ENCODE data around the gene CWC25.
"Not testable (repeated sequence)": the region's sequence is repeated elsewhere in the genome, so short reads cannot be mapped to it uniquely, and the experiment has no call there.

CWC25 gene

DNA sequence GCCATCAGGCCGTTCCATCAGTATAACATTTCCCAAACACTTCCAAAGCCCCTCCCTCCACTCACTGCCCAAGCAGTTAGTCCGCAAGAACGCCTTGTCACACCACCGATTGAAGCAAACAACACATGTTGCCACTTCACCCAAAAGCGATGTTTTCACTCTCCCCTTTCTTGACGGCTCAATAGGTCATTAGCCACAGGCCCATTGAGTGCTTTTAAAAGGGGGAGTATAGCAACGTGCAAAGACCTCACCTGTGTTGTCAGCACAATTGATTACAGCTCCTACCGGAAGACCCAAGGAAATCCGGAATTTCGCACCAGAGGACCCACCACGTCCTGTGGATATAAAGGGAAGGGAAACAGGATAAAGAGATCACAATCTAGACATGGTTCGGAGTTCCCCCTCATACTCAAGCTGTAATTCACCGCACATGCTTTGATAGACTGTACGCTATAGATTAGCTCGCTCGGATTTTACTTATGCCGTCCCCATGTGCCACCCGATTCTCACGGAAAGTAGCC is 27.7 kb upstream of the CWC25 start:
- DNase-seq = no peak

DNA sequence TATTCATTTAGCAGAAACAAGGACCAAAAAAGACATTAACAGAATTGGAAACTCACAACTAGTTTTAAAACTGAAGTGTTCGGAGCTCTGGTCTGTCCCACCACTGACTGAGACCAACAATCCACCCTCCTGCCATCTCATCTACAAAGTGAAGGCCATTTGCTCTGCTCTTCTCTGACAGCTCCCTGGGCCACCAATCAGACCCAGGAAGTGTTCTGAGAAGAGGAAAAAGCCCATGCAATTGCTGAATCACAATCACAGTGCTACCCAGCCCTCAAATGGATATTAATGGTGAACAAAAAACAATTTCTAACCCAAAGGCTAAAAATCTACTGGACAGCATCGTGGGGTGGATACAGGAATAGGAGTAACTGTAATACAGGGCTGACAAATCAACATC is 26.3 kb upstream of the CWC25 start:
- DNase-seq = no peak

DNA sequence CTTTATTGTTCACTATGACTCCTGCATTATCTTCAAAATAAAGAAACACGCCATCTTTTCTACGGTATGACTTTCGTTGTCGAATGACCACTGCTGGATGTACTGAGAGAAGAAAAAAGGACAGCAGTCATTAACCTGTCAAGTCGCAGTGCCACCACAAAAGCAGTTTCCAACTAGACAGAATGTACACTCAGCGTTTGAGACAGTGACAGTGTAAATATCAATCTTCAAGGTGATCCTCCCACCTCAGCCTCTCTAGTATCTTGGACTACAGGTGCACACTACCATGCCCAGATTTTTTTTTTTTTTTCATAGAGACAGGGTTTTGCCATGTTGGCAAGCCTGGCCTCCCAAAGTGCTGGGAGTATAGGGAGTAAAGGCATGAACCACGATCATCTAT is 25.3 kb upstream of the CWC25 start:
- DNase-seq = no peak

DNA sequence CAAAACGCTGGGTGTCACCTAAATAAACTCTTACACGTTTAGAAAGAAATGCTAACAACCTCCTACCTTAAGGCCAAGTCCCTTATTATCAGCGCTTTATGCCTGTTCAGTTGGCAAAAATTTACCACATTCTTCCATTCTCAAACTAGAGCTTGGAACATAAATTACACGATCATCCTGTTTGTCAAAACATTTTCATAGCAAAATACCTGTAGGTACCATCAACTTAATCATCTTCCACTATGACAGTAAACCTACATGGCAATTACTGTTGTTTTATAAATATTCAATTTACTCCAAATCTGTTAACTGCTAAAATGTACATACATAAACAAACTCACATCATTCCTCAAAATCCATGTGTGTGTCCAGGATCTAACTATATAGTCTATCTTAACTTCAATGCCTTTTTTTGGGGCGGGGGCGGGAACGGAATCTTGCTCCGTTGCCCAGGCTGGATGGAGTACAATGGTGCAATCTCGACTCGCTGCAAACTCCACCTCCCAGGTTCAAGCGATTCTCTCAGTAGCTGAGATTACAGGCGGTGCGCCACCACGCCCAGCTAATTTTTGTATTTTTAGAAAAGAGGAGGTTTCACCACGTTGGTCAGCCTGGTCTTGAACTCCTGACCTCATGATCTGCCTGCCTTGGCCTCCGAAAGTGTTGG is 24.0 kb upstream of the CWC25 start:
- no peak for DNase-seq

DNA sequence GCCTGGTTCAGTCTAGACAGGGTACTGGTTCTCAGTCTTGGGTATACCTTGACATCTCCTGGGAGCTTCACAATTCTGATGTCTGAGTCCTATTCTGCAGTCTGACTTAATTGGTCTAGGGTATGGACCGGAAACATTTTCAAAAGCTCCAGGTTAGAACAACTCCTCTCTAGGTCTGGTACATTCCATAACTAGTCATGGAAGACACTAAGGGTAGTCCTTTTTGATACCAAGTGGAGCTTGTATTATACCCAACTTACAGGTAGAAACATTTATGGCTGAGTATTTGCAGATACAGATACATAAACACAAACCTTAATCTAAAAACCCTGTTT is 23.4 kb upstream of the CWC25 start:
- DNase-seq = no peak

DNA sequence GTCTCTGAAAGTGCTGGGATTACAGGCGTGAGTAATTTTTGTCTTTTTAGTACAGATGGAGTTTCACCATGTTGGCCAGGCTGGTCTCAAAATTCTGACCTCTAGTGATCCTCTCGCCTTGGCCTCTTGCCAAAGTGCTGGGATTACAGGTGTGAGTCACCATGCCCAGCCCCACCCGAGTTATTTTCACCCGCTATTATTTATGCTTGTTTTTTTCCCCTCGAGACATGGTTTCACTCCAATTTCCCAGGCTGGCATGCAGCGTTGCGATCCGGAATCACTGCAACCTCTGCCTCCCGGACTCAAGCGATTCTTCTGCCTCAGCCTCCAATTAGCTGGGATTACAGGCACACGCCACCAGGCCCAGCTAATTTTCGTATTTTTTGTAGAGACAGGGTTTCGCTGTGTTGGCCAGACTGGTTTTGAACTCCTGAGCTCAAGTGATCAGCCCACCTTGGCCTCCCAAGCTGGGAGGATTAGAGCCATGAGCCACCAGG is 19.2 kb upstream of the CWC25 start:
- DNase-seq = peak in 1 of 2 experiments; percentile 25

DNA sequence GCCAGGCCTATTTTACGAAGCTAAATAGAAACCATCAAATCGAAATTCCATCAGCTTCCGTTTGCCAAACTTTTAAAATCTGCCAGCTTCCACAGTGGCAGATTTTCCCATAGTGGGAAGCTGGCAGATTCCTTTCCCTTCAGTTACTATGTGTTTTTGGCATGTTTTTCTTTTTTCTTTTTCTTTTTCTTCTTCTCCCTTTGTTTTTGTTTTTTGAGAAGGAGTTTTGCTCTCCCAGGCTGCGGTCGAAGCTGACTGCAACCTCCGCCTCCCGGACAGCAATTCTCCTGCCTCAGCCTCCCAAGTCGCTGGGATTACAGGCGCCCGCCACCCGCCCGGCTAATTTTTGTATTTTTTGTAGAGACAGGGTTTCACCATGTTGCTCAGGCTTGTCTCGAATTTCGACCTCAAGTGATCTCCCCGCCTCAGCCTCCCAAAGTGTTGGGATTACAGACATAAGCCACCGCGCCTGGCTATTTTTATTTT is 684 bp upstream of the CWC25 start:
- no peak for DNase-seq

DNA sequence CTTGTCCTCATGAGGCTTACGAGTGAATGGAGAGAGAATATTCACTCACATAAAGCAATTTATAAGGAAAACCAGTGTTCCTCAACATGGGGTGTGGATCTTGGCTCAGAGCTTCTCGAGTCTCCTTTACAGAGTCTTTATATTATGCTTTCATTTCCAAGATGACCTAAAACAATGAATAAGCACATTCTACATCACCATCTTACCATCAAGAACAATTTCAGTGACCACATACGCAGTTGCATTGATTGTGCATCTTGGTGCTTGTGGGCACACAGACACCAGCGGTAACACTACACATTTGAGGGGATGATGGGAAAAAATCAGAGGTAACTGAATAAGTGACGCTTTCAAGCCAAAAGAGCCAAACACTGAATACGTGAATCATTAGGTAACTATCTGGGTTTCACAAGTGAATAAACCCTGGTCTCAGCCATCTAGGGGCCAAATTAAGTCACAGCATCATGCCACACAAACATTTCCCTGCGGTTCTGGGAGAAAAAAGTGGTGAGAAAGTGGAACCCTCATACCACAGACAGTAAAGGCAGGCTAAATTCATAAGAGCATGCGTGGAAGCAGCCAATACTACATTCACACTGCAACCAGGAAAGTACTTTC is 9.4 kb downstream of the CWC25 start:
- no peak for DNase-seq

DNA sequence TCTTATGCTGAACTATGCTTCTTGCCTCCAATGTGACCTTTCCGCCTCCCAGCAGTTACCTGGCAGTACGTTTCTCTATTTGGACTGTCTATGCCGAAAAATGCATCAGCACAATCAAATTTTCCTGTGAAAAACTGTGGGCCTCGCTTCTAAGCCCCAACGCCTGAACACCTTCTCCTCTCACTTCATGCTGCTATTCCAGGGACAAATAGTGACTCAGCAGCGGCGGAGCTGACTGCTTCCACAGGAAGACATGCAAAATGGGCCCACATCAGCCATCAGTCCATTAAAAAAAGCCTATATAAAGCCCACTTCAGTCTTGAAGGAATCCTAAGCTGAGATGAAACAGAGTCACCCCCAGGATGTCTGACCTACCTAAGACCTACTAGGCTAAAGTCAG is 15.3 kb downstream of the CWC25 start:
- DNase-seq = no peak

DNA sequence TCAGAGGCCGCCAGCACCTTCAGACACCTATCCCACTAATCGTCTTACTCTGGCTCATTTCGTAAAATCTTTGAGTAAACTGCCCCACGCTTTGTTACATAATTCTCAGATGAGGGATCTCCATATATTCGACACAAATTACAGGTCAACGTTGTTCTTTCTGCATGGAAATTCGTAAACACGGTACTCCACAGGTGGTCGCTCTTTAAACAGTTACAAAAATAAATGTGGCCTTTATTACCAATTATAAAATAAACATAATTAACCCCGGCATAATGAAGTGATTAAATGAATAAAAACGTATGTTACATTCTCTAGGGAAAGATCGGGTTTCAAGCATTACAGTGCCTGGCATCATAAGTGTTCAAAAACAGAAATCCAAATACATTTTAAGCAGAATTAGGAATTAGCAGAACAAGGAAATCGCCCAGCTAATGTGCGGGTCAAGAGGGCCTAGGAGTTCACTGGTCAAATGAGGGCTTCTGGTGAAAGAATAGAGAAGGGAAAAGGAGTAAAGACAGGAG is 24.8 kb downstream of the CWC25 start:
- DNase-seq = no peak

DNA sequence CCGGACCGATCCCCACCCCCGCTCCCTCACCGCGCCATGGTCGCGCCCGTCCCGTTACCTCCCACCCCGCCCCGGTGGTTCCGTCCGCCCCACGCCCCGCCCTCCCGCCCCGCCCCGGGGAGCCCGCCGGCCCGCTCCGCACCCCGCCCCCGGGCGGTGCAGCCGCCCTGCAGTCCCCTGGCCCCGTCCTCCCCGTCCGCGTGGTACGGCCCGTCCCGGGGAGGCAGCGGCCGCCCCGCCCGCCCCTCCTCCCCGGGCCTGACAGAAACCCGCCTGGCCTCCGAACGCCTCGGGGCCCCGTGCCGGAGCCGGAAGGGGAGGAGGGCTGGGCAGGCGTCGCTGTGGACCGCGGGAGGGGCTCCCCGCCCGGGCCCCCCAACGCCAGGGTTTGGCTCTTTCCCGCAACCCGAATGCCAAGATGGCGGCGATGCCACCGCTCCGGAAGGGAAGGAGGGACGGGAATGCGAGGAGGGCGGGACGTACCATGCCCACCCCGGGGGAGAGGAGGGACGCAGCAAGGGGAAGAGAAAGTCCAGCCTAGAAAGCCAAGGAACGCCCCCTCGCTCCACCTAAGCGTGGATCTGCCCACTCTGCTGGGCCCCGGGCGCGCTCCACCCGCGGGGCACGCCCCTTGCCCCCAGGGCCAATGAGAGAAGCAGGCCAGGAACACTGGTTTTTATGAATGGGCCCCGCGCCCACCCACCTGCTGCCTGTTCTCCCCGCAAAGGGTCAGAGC is 25.5 kb downstream of the CWC25 start, which contains the start of gene PIP4K2B:
PIP4K2B (minus strand) TSS at position 56 of the 736 bp plus-strand sequence. CDS start 132 bp downstream, outside the sequence.
- peak; percentile 99 for DNase-seq

DNA sequence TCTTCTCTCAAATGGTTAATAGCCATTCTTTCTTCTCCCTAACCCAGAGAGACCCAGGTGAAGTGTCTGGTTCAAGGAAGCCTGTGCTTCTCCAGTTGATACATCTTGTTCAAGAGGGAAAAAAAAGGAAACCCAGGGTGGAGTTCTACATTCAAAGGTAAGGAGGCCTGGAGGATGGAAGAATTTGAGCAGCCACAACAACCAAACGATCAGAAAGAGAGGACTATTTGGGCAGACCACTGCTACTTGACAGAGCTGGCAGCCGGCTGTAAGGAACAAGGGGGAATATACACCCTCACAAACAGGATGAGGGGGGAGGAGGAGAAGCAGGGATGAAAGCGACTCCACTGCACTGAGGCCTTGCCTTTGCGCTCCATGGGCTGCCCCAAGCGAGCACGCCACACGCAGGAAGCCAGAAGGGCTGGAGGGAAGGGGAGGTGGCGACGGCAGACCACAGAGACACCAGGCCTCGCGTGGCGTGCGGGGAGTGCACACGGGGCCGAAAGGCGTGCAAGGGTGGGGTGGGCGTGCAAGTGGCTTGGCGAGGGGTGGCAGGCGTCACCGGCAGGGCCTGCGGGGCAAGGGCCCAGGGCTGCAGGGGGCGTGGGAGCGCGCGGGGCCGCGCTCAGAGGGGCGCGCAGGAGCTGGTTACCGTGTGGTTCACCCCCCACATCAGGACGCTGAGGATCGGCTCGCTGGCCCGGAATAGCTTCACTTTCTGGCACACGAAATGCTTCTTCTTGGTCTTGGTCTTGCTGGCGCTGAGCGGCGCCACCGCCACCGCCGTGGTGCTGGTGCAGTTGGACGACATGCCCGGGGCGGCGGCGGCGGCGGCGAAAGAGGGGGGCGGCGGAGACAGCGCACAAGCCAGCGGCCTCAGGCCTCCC is 26.3 kb downstream of the CWC25 start:
- peak; percentile 27 to 70 for DNase-seq

DNA sequence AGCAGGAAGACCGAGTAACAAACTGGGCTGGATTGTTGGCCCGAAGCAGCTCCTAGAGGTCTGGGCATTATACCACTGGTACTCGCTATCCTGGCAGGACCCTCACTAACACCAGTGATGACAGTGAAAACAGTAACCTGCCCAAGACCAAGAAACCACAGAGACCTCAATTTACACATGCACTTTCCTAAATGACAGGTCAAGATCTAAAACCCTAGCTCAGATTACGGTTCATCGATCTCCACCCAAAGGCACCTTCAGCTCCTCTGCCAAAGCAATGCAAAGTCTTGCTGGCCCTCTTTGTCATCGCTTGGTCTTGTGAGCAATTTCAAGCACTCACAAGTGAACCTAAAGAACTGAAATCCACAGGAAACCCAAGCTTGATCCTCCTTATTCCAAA is 27.3 kb downstream of the CWC25 start:
- DNase-seq = no peak

DNA sequence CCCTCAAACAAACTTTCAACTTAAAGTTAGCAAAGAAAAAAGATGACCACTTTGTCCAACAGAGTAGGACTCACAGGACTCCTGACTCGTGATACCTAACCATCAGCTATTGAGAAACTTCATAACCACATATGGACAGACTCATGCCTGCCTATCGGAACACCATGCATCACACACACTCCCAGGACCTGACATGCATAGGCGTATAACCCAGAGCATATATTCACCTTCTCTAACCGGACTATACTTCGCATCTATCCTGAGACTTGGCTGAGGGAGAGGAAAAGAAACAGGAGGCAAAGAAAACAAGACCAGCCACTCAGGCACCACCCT is 28.0 kb downstream of the CWC25 start:
- no peak for DNase-seq

DNA sequence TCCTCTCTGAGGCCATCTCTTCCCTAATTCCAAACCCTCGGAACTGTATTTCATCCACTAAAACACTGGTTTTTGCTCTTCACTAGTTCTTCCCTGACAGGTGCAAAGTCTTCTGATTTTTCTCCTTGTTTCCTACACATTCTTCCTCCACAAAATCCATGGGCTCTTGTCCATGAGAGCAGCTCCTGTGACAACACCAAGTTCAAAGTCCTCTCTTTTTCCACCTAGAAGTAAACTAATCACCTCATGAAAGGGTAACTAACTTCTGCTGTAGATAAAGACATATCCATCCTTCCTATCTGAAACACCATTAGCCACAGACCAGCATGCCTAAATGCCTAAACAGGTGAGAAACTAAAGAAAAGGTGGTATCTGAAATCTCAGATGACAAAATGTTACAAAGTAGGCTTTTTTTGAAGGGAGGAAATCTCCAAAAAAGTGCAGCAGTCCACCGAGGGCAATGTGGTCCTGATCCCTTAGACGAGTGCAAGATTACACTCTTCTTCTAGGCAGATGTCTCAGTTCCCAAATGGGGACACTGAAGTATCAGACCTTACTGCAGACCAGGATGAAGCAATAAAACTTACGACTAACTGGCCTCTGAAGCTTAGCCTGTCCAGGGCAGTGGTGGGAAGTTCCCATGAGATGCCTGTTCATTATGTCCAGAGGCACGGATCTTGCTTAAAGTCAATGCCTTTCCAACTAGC is 28.5 kb downstream of the CWC25 start:
- DNase-seq = no peak

DNA sequence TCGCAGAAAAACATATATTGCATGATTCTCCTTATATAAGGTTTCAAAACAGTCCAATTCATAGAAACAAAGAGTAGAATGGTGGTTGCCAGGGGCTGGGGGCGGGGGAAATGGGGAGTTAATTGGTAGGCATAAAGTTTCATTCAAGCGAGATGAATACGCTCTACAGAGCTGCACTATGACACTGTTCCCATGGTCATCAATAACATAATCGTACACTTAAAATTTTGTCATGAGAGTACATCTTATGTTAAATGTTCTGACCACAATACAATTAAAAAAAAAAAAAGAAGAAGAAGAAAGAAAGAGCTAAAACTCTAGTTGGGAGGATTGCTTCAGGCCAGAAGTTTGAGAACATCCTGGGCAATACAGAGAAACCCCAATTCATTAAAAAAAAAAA is 30.9 kb downstream of the CWC25 start:
- no peak for DNase-seq

DNA sequence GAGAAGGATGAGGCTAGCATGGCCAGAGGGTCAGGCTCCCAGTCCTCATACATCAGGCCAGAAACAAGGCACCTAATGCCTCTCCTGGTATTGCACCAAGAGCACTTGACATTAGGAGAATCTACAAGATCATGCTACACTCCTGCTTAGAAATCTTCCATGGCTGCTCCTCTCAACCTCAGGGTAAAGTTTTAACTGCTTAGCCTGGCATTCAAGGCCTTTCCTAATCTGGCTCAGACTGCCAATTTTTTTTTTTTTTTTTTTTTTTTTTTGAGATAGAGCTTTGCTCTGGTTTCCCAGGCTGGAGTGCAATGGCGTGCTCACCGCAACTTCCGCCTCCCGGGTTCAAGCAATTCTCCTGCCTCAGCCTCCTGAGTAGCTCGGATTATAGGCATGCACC is 34.0 kb downstream of the CWC25 start:
- DNase-seq = no peak

DNA sequence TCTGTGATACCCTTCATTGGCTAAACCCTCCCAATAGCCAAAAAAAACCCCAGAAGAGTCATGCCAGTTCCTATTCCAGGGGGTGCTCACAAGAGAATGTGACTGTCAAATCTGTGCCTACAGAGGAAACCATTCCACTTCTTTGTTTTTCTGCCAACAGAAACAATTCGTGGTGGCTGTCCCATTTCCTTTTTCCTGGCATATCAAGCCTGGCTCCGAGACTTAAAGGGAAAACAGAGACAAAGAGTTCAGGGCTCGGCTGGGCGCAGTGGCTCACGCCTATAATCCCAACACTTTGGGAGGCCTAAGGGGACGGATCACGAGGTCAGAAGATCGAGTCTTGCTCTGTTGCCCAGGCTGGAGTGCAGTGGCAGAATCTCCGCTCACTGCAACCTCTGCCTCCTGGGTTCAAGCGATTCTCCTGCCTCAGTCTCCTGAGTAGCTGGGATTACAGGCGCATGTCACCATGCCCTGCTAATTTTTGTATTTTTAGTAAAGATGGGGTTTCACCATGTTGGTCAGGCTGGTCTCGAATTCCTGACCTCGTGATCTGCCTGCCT is 34.9 kb downstream of the CWC25 start:
- not testable (repeated sequence) for DNase-seq

DNA sequence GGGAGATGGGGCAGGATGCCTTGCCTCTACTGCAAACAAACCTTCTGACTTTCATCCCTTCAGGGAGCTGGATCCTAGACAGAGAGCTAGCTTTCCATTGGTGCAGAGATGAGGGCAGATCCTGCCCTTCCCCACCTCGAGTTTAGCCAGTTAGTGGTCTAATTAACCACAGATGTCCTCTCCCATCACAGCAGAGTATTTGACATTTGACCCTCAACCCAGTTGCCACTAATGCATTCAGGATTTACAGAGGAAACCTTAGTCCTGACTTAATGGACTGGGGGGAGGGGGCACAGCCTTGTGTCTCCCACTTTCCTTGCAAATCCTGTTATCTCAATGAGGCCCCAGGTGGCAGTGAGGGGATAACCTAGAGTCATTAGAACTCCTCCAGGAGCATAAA is 35.9 kb downstream of the CWC25 start:
- peak; percentile 98 for DNase-seq

DNA sequence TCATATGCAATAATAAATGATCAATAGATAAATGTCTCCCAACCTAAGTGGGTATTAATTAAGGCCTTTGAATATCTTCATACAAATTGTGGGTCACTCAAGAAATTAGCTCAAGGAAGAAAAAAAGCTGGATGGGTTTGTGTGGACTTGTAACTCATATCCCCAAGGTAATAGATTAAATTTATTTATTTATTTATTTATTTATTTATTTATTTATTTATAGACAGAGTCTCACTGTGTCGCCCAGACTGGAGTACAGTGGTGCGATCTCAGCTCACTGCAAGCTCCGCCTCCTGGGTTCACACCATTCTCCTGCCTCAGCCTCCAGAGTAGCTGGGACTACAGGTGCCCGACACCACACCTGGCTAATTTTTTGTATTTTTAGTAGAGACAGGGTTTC is 37.1 kb downstream of the CWC25 start:
- DNase-seq = not testable (repeated sequence)

DNA sequence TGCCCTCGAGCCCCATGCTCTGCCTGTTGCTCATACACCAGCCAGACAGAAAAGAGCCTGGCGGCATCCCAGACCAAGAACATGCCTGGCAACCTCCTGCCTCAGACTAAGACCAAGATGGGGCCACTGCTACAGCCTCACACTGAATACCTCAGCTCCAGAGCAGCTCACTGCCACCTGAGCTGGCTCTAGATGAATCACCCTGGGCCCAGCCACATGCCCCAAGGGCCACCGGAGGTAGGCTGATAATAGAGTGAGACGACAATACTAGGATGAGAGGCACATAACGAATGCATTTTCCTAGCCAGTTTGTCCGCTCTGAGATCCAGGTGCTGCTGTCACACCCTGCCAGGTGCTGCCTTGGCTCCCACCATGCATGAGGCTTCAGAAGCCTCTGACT is 38.7 kb downstream of the CWC25 start:
- DNase-seq = no peak

DNA sequence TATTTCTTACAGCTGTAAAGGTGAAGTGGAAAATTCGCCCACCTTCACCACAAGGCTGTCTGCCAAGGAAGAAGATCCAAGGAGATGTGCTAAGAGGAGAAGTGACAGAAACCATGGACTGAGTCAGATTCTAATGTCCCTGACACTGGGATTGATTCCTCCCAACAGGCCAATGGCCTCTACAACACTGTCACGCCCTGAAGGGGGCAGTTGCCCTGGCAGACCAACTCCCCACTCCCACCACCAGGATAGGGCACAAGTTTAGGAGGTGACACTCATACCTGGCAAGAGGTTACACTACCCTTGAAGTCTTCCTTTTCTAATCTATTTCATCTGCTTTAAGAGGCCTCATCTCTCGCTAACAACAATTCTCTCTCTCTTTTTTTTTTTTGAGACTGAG is 41.9 kb downstream of the CWC25 start:
- no peak for DNase-seq

Measured in NCI-H524 (cell line).